Activated T-cell treated with anti-CD3 and anti-CD28 coated beads for 1 hour (primary cell): Measurements from ENCODE around the gene PRR30.

Experiments used
- DNase-seq: peaks from one replicate; pipeline ENCODE4 v3.0.0-alpha.2; 2020; ENCODE audit warnings: low read depth

The PRR30 gene

GRCh38 chr2:27097341-27097740, 41.9 kb downstream of the PRR30 start:
- DNase-seq = no peak

- DNase-seq = no peak
Measured at GRCh38 chr2:27096748-27097297, 42.4 kb downstream of the PRR30 start.

- DNase-seq = no peak
Measured at GRCh38 chr2:27095745-27096651, 43.2 kb downstream of the PRR30 start.

- no peak for DNase-seq
Measured at GRCh38 chr2:27095427-27095744, 43.8 kb downstream of the PRR30 start.

GRCh38 chr2:27094353-27094984, 44.7 kb downstream of the PRR30 start:
- no peak for DNase-seq

GRCh38 chr2:27093430-27094352, 45.5 kb downstream of the PRR30 start:
- DNase-seq = no peak

- DNase-seq = no peak
Measured at GRCh38 chr2:27092696-27093429, 46.3 kb downstream of the PRR30 start.

GRCh38 chr2:27091746-27092695, 47.2 kb downstream of the PRR30 start:
- no peak for DNase-seq

- DNase-seq = no peak
Measured at GRCh38 chr2:27089111-27089954, 49.9 kb downstream of the PRR30 start.

- DNase-seq = no peak
Measured at GRCh38 chr2:27088634-27089033, 50.6 kb downstream of the PRR30 start.

- DNase-seq = no peak
Measured at GRCh38 chr2:27087823-27088410, 51.3 kb downstream of the PRR30 start.
